Esophagus muscularis mucosa (tissue), 4 donors: ENCODE data around the gene ARPC1B. TPM values are rescaled to one million over a fixed set of nuclear protein-coding genes. Genes with fewer than 3 reads are reported as not detected.
"Not testable (repeated sequence)": the region's sequence is repeated elsewhere in the genome, so short reads cannot be mapped to it uniquely, and the experiment has no call there.

ENCODE experiments used
- DNase-seq: peaks from one replicate; pipeline ENCODE4 v3.0.0-alpha.2; 2017; ENCODE audit errors: extremely low spot score
- H3K27ac ChIP-seq, 4 donors: fragments of 200-600 bp; sonication (generic); replicated peaks in 1 of 4; 1 replicate in 3 of 4; 2 replicates in 1 of 4; pipeline ENCODE4 v1.5.1; 2016 to 2019; ENCODE audit warnings: mild to moderate bottlenecking in 1 of 4
- H3K27me3 ChIP-seq, 4 donors: fragments of 200-600 bp; sonication (generic); one replicate each; pipeline versions ENCODE4 v1.5.1 to v1.6.0; 2016 to 2019
- H3K36me3 ChIP-seq, 4 donors: fragments of 200-600 bp; sonication (generic); one replicate each; pipeline ENCODE4 v1.5.1; 2016 to 2019
- H3K4me1 ChIP-seq, 4 donors: fragments of 200-600 bp; sonication (generic); one replicate each; pipeline ENCODE4 v1.5.1; 2016 to 2019
- H3K4me3 ChIP-seq, 4 donors: fragments of 200-600 bp; sonication (generic); 1 replicate in 2 of 4; 2 replicates in 2 of 4; pipeline ENCODE4 v1.5.1; 2016 to 2019; ENCODE audit warnings: mild to moderate bottlenecking in 4 of 4, moderate library complexity in 1 of 4
- H3K9me3 ChIP-seq, 4 donors: fragments of 200-600 bp; sonication (generic); 1 replicate in 3 of 4; 2 replicates in 1 of 4; pipeline ENCODE4 v1.5.1; 2016 to 2019
- CTCF ChIP-seq, 3 experiments: fragments of 200-600 bp in 2 of 3; fragments of 450-650 bp in 1 of 3; sonication (generic) in 2 of 3; IDR thresholded peaks; one replicate each; pipeline ENCODE4 v1.5.1; 2017 to 2019; ENCODE audit warnings: antibody characterized with exemption in 3 of 3, mild to moderate bottlenecking in 2 of 3, moderate library complexity in 1 of 3
- EP300 ChIP-seq: sonication (generic); formaldehyde crosslinking; IDR thresholded peaks from one replicate; pipeline ENCODE4 v1.6.1; 2017; ENCODE audit warnings: antibody characterized with exemption
- POLR2A ChIP-seq: fragments of 450-650 bp; IDR thresholded peaks from one replicate; pipeline ENCODE4 v1.6.1; 2017; ENCODE audit warnings: antibody characterized with exemption, moderate library complexity, mild to moderate bottlenecking, low read depth
- POLR2AphosphoS5 ChIP-seq, 2 donors: sonication (generic); formaldehyde crosslinking; IDR thresholded peaks; one replicate each; pipeline ENCODE4 v1.6.1; 2017; ENCODE audit warnings: antibody characterized with exemption in 2 of 2
- WGBS: methylation state at CpG from one replicate; pipeline ENCODE4 v1.1.5; 2018; 5-methylcytosine and 5-hydroxymethylcytosine counted together
- intact Hi-C: fragments of 100-400 bp; cut with DNase I; formaldehyde crosslinking; loops from one replicate; pipeline ENCODE4 v1.15.1; 2023
- total RNA-seq, 4 donors: library from RNA; depleted of rRNA; stranded (reverse); fragments of >200 nt; gene quantifications; one replicate each; pipeline versions ENCODE4 v1.1.0 to v1.2.1, GENCODE V29; 2016

Gene ARPC1B
- total RNA-seq, 4 donors from 2014 or later, result 101 to 153 (median 134) TPM

DNA sequence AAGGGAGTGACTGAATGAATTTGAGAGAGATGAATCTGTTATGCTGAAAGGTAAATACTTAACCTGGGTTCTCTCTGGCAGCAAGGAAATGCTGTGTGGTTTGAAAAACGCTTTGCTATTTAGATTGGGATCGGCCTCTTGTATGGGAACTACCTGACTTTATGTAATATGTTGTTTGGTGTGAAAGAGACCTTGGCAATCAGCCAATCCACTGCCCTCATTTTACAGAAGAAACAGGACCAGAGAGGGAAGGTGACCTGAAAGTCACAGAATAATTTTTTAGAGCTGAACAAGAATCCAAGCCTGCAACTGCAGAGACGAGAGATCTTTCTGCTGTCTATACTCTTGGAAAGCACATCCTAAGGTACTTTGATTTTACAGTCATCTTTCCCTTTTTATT is 35.3 kb downstream of the ARPC1B start:
- intact Hi-C loops, result loop anchor here (5.0 kb wide), 1 partner anchor 43 kb away; no protein-coding TSS in a partner anchor
- Histone ChIP-seq H3K4me3 (peak overlapping the region; percentile 93 to 100 (median 97)), H3K4me1 (peaks cover 40 to 51% (median 47%) of the 10 kb centered on the region in 4 donors), H3K9me3 (no peaks in the 10 kb centered on the region), H3K27ac (peak overlapping the region; percentile 95 to 98 (median 95)), H3K27me3 (no peaks in the 10 kb centered on the region), H3K36me3 (peaks cover 30 to 52% (median 50%) of the 10 kb centered on the region in 4 donors)
- TF ChIP-seq POLR2AphosphoS5 (IDR thresholded peaks at IDR 0.05) (no peak), POLR2A (no peak), EP300 (no peak)
- 37% methylated on average over 3 of the region's 3 CpGs for WGBS
- no peak for DNase-seq

GRCh38 chr7:99410635-99411034 is 36.1 kb downstream of the ARPC1B start:
- intact Hi-C loops, result no loop called here
- no peak for DNase-seq
- H3K36me3 ChIP-seq, result peaks cover 35 to 57% (median 55%) of the 10 kb centered on the region in 4 donors

DNA sequence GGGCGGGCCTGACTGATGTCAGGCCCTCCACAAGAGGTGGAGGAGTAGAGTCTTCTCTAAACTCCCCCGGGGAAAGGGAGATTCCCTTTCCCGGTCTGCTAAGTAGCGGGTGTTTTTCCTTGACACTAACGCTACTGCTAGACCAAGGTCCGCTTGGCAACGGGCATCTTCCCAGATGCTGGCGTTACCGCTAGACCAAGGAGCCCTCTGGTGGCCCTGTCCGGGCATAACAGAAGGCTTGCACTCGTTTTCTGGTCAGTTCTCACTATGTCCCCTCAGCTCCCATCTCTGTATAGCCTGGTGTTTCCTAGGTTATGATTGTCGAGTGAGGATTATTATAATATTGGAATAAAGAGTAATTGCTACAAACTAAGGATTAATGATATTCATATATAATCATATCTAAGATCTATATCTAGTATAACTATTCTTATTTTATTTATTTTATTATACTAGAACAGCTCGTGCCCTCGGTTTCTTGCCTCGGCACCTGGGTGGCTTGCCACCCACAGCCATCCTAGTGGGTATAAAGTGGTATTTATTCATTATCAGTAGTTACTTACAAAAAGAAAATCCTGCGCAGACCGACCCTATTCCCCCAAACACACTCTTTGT is 41.1 kb downstream of the ARPC1B start:
- WGBS, result 73% methylated on average over 10 of the region's 17 CpGs
- intact Hi-C loops, H3K4me3 ChIP-seq, H3K27me3 ChIP-seq, H3K9me3 ChIP-seq, DNase-seq: not testable (repeated sequence)
- Histone ChIP-seq H3K27ac (peak overlapping the region in 1 of 4 donors; percentile 41), H3K36me3 (peaks cover 80 to 100% (median 99%) of the 10 kb centered on the region in 4 donors), H3K4me1 (peaks cover 0 to 12% (median 8%) of the 10 kb centered on the region in 4 donors)
- TF ChIP-seq POLR2AphosphoS5 (IDR thresholded peaks at IDR 0.05) (peak; percentile 19 to 20), CTCF (IDR thresholded peaks at IDR 0.05) (peak; percentile 51 to 77 (median 64))

More at GRCh38 chr7:99410635-99411034, 36.1 kb downstream of the ARPC1B start:
- peaks cover 32 to 47% (median 43%) of the 10 kb centered on the region in 4 donors for H3K4me1 ChIP-seq
- no peaks in the 10 kb centered on the region for H3K9me3 ChIP-seq
- no peak overlapping the region for H3K27ac ChIP-seq
- WGBS, result 89% methylated on average over 2 of the region's 2 CpGs
- H3K27me3 ChIP-seq, result no peaks in the 10 kb centered on the region
- H3K4me3 ChIP-seq, result no peak overlapping the region
- no peak for TF ChIP-seq POLR2A
- no peak for TF ChIP-seq EP300
- no peak for TF ChIP-seq CTCF (IDR thresholded peaks at IDR 0.05)
- TF ChIP-seq POLR2AphosphoS5 (IDR thresholded peaks at IDR 0.05), result no peak

- Histone ChIP-seq H3K4me1 (peaks cover 0 to 10% (median 4%) of the 10 kb centered on the region in 4 donors), H3K4me3 (no peak overlapping the region), H3K36me3 (peaks cover 60 to 97% (median 89%) of the 10 kb centered on the region in 4 donors), H3K9me3 (no peaks in the 10 kb centered on the region), H3K27ac (no peak overlapping the region), H3K27me3 (no peaks in the 10 kb centered on the region)
- TF ChIP-seq CTCF (IDR thresholded peaks at IDR 0.05), result no peak
- WGBS, result 80% methylated on average over 9 of the region's 9 CpGs
- intact Hi-C loops, result no loop called here
- DNase-seq, result no peak
These were observed 43.7 kb downstream of the ARPC1B start for GRCh38 chr7:99418260-99418659.

DNA sequence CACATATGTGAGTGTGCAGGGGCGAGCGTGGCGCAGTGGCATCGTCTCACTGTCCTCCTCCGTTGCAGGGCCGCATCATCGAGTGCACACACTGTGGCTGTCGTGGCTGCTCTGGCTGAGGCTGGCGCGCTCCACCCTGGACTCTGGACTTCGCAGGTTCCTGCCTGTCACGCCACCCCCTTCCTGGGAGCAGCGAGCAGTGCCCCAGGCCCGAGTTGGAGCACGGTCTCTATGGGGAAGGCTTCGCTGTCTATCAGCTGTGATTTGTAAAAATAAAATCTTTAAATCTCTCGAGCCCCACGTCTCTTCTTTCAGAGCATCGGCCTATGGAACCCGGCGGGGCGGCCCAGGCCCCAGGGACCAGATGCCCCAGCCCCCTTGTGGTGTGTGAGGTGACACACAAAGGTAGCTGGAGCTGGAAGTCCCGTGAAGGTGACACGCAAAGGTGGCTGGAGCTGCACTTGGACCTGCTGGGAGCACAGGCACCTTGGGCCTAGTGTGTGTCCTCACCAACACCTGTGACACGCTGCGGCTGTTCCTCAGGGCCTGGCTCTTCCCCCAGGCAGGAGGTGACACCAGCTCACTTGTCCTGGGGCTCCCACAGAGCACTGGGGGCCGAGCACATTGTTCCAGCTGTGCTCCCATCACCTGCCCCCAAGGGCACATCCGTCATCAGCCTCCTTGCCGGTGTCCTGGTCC is 44.9 kb downstream of the ARPC1B start:
- Histone ChIP-seq H3K36me3 (peaks cover 66 to 97% (median 89%) of the 10 kb centered on the region in 4 donors), H3K27me3 (no peaks in the 10 kb centered on the region), H3K4me3 (no peak overlapping the region), H3K9me3 (no peaks in the 10 kb centered on the region), H3K4me1 (peaks cover 0 to 10% (median 4%) of the 10 kb centered on the region in 4 donors), H3K27ac (no peak overlapping the region)
- DNase-seq, result no peak
- no peak for TF ChIP-seq POLR2AphosphoS5 (IDR thresholded peaks at IDR 0.05)
- no peak for TF ChIP-seq POLR2A
- no peak for TF ChIP-seq CTCF (IDR thresholded peaks at IDR 0.05)
- TF ChIP-seq EP300, result no peak
- 90% methylated on average over 20 of the region's 29 CpGs for WGBS
- intact Hi-C loops, result no loop called here
